GM23248 (cell line): ENCODE results near the gene GLA. TPM values are rescaled to one million over a fixed set of nuclear protein-coding genes. Genes with fewer than 3 reads are reported as not detected.

Experiments
- DNase-seq: peaks from one replicate; pipeline ENCODE4 v3.0.0-alpha.2; 2015
- H2AFZ ChIP-seq: fragments of 200-600 bp; sonication (generic); 2 replicates; pipeline ENCODE4 v1.6.1; 2016; ENCODE audit warnings: antibody characterized with exemption
- H3F3A ChIP-seq: fragments of 200-600 bp; sonication (generic); 2 replicates; pipeline ENCODE4 v1.6.1; 2016; ENCODE audit warnings: mild to moderate bottlenecking, antibody characterized with exemption, mixed run types; ENCODE audit not compliant: insufficient read depth
- H3K27ac ChIP-seq: fragments of 200-600 bp; sonication (generic); 2 replicates; pipeline ENCODE4 v1.5.1; 2016; ENCODE audit warnings: mild to moderate bottlenecking
- H3K27me3 ChIP-seq: fragments of 200-600 bp; sonication (generic); replicated peaks from 2 replicates; pipeline ENCODE4 v1.6.1; 2016; ENCODE audit warnings: mild to moderate bottlenecking; ENCODE audit not compliant: insufficient read depth
- H3K36me3 ChIP-seq: fragments of 200-600 bp; sonication (generic); 2 replicates; pipeline ENCODE4 v1.6.1; 2016; ENCODE audit warnings: low read depth, mild to moderate bottlenecking
- H3K4me1 ChIP-seq: fragments of 200-600 bp; sonication (generic); 2 replicates; pipeline ENCODE4 v1.6.1; 2016; ENCODE audit warnings: mild to moderate bottlenecking; ENCODE audit not compliant: insufficient read depth
- H3K4me2 ChIP-seq: fragments of 200-600 bp; sonication (generic); one replicate; pipeline ENCODE4 v1.6.1; 2016; ENCODE audit warnings: mild to moderate bottlenecking; ENCODE audit not compliant: unreplicated experiment
- H3K4me3 ChIP-seq: fragments of 200-600 bp; sonication (generic); 2 replicates; pipeline ENCODE4 v1.5.1; 2016; ENCODE audit warnings: mild to moderate bottlenecking
- H3K79me2 ChIP-seq: fragments of 200-600 bp; sonication (generic); 2 replicates; pipeline ENCODE4 v1.6.1; 2016; ENCODE audit warnings: mild to moderate bottlenecking; ENCODE audit not compliant: insufficient read depth
- H3K9ac ChIP-seq: fragments of 200-600 bp; sonication (generic); 2 replicates; pipeline ENCODE4 v1.6.1; 2016; ENCODE audit warnings: mild to moderate bottlenecking
- H3K9me2 ChIP-seq: fragments of 200-600 bp; sonication (generic); 2 replicates; pipeline ENCODE4 v1.6.1; 2016; ENCODE audit warnings: mixed run types, mild to moderate bottlenecking, moderate library complexity; ENCODE audit not compliant: insufficient read depth
- H3K9me3 ChIP-seq: fragments of 200-600 bp; sonication (generic); one replicate; pipeline ENCODE4 v1.6.1; 2017; ENCODE audit warnings: low read depth
- H4K20me1 ChIP-seq: fragments of 200-600 bp; sonication (generic); 2 replicates; pipeline ENCODE4 v1.6.0; 2016; ENCODE audit not compliant: insufficient read depth
- EZH2 ChIP-seq: fragments of 200-600 bp; sonication (generic); IDR thresholded peaks from 2 replicates; pipeline ENCODE4 v1.6.1; 2018; ENCODE audit warnings: antibody characterized with exemption, mild to moderate bottlenecking; ENCODE audit not compliant: insufficient read depth, poor library complexity, severe bottlenecking
- EZH2phosphoT487 ChIP-seq: fragments of 200-600 bp; sonication (generic); IDR thresholded peaks from 2 replicates; pipeline ENCODE4 v1.6.1; 2018; ENCODE audit warnings: antibody characterized with exemption, moderate library complexity, mild to moderate bottlenecking, low read depth; ENCODE audit not compliant: insufficient read depth
- WGBS, 2 experiments: methylation state at CpG; one replicate each; pipeline ENCODE4 v1.1.6; 2015 to 2017; ENCODE audit warnings: low lambda C conversion rate in 2 of 2, low coverage in 1 of 2; ENCODE audit errors: missing lambda C conversion rate in 2 of 2; 5-methylcytosine and 5-hydroxymethylcytosine counted together
- in situ Hi-C: fragments of 300-500 bp; cut with MboI; formaldehyde crosslinking; loops from 2 replicates; pipeline ENCODE4 v1.15.0; 2020
- polyA plus RNA-seq: library from polyadenylated mRNA; unstranded; fragments of >200 nt; fragmentation: Nextera tagmentation; extraction: Ambion mirVana; gene quantifications from 2 replicates; pipeline ENCODE4 v1.2.1, GENCODE V29; 2016
- total RNA-seq: library from RNA; depleted of rRNA; stranded (reverse); fragments of >200 nt; shearing (Covaris generic); gene quantifications from 2 replicates; pipeline ENCODE4 v1.2.3, GENCODE V29; 2014

The GLA gene
- total and polyA plus RNA-seq, 2 experiments from 2014 or later: 20.4 to 36.6 TPM

DNA sequence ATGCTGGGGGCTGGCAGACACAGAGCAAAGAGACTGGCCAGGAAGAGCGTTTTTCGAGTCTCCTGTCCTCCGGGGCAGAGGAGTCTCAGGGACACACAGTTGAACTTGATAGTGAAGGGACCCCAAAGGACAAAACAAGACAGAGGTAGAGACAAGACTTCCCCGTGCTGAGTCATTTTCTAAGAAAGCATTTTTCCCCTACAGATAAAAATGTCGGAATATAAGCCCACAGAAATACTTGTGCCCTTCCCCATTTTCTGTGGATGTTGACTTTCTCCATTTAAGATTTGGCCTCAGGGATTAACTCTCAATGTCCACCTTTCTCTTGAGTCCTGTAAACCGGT, 21.2 kb downstream of the GLA start:
- no peaks in the 10 kb centered on the region for H3K9me2 ChIP-seq
- in situ Hi-C loops: no loop called here
- H3K4me2 ChIP-seq: no peak overlapping the region
- H3K79me2 ChIP-seq: peaks cover 6% of the 10 kb centered on the region
- no peak for DNase-seq
- H3K27me3 ChIP-seq: no peaks in the 10 kb centered on the region
- H3F3A ChIP-seq: 0 out of 2 replicates have a peak, but pooled peaks cover 5% of the 10 kb centered on the region
- no peak overlapping the region for H3K27ac ChIP-seq
- no peak for TF ChIP-seq EZH2
- no peak for TF ChIP-seq EZH2phosphoT487
- no peaks in the 10 kb centered on the region for H3K4me1 ChIP-seq
- H3K9ac ChIP-seq: no peak overlapping the region
- no peaks in the 10 kb centered on the region for H3K36me3 ChIP-seq
- 59 to 65% methylated on average over 6 of the region's 6 CpGs for WGBS, 2 experiments
- H3K4me3 ChIP-seq: no peak overlapping the region
- no peaks in the 10 kb centered on the region for H3K9me3 ChIP-seq
- no peaks in the 10 kb centered on the region for H4K20me1 ChIP-seq
- H2AFZ ChIP-seq: no peak overlapping the region

DNA sequence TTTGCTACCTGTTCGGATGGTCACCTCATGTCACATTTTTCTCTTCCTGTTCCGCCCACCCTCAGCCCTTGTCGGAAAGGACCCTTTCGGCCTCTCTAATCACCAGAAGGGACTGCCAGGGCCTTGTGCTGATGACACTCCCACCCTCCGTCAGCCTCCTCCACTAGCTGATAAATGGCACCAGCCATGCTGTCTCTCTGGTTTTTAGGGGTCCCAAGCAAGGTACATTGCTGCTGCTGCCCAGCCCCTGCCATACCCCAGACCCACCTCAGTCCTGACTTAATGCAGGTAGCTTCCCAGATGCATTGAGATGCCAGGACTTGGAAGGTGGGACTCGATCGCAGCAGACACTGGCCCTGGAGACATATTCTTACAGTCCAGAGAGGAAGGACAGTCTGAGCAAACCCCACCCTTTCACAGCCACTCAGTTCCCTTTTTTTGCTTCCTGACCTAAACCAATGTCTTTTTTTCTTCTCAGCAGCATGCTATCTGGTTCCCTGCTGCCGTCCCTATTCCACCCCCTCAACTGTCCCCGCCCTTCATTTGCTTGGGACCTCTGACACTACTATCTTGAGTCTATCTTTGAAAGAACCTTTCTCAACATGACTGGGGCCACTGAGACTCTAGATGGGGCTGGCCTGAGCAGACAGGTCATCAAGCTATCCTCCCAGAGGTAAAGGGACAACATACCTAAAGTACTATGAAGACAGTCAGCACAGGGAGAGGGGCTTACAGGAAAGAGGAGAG, 21.8 kb downstream of the GLA start, which contains the start of gene BTK:
Gene BTK (minus strand): TSS at position 397 of the 747 bp plus-strand sequence. CDS start 10,907 bp downstream, outside the sequence.
- H3K4me1 ChIP-seq: no peaks in the 10 kb centered on the region
- TF ChIP-seq EZH2phosphoT487 (no peak), EZH2 (no peak)
- in situ Hi-C loops: no loop called here
- no peak within 1 kb of the TSS for H3K9ac ChIP-seq
- H3K4me2 ChIP-seq: no peak within 1 kb of the TSS
- H2AFZ ChIP-seq: no peak within 1 kb of the TSS
- no peaks in the 10 kb centered on the region for H4K20me1 ChIP-seq
- no peaks in the 10 kb centered on the region for H3K9me3 ChIP-seq
- 57 to 58% methylated on average over 7 to 9 of the region's 9 CpGs for WGBS, 2 experiments
- H3K27me3 ChIP-seq: no peaks in the 10 kb centered on the region
- H3K27ac ChIP-seq: no peak within 1 kb of the TSS
- no peaks in the 10 kb centered on the region for H3K9me2 ChIP-seq
- H3K36me3 ChIP-seq: no peaks in the 10 kb centered on the region
- no peak for DNase-seq
- no peaks in the 10 kb centered on the region for H3F3A ChIP-seq
- H3K79me2 ChIP-seq: peaks cover under 1% of the 10 kb centered on the region
- no peak within 1 kb of the TSS for H3K4me3 ChIP-seq

DNA sequence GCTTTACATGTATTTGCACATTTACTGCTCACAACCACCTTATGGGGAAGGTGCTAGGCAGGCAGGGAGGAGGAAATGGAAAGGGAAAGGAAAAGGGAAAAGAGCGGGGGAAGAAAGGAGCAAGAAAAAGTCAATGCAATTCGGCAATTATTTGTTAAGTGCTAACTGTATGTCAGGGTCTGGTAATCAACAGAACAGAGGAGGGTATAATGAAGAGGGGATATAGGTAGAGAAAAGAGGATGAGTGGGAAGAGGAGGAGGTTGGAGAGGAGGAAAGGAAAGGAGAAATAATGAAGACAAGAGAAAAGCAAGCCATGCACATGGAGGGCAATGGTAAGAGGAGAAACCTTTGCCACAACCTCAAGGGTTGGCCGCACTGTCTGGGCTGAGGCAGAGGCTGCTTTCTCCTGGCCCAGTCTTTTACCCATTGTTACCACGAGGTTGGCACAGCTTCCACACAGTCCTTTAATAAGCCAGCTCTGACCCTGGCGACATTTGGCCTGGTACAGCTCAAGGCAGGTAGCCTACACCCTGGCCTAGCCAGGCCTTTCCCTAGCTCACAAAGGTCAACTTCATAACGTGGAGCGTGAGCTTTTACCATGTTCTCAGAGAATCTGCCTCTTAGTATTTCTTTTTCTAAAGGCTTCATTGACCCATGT, 22.6 kb downstream of the GLA start:
- Histone ChIP-seq H3K36me3 (no peaks in the 10 kb centered on the region), H3K4me3 (no peak overlapping the region), H3K27ac (no peak overlapping the region), H4K20me1 (no peaks in the 10 kb centered on the region), H3K79me2 (no peaks in the 10 kb centered on the region), H3K4me1 (no peaks in the 10 kb centered on the region), H3K9me2 (no peaks in the 10 kb centered on the region), H2AFZ (no peak overlapping the region), H3K9ac (no peak overlapping the region), H3K9me3 (no peaks in the 10 kb centered on the region), H3F3A (no peaks in the 10 kb centered on the region), H3K27me3 (no peaks in the 10 kb centered on the region), H3K4me2 (no peak overlapping the region)
- TF ChIP-seq EZH2: no peak
- no peak for TF ChIP-seq EZH2phosphoT487
- in situ Hi-C loops: no loop called here
- no peak for DNase-seq
- 51 to 77% methylated on average over 6 of the region's 7 CpGs for WGBS, 2 experiments

DNA sequence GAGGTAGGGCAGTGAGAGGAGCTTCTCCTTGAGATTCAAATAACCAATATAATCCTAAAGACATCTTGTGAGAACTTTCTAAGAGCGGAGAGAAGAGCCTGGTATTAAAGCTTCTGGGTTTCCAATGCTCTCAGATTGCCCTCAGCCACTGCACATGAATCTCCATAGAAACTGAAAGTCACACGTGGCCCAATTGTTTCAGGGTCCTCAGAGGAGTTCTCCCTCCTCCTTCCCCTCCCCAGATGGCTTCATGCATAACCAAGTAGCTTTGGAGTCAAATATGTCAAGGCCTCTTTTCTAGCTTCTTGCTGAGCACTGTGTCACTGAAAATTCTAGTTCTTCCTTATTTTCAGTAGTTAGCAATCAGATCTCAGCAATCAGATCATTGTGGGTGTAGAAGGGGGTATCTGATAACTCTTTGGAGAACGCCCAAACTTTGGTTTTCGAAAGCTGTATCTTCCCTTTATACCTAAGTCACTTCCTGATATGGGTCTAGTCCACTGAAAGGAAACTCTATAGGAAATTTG, 24.0 kb downstream of the GLA start:
- 50 to 63% methylated on average over 4 of the region's 4 CpGs for WGBS, 2 experiments
- no peak overlapping the region for H3K9ac ChIP-seq
- no peaks in the 10 kb centered on the region for H4K20me1 ChIP-seq
- no peak overlapping the region for H2AFZ ChIP-seq
- DNase-seq: no peak
- in situ Hi-C loops: no loop called here
- H3K9me3 ChIP-seq: no peaks in the 10 kb centered on the region
- H3K4me2 ChIP-seq: no peak overlapping the region
- no peak for TF ChIP-seq EZH2phosphoT487
- TF ChIP-seq EZH2: no peak
- no peaks in the 10 kb centered on the region for H3K27me3 ChIP-seq
- no peak overlapping the region for H3K27ac ChIP-seq
- H3K79me2 ChIP-seq: no peaks in the 10 kb centered on the region
- H3K4me1 ChIP-seq: no peaks in the 10 kb centered on the region
- H3K4me3 ChIP-seq: no peak overlapping the region
- no peaks in the 10 kb centered on the region for H3K36me3 ChIP-seq
- no peaks in the 10 kb centered on the region for H3F3A ChIP-seq
- H3K9me2 ChIP-seq: no peaks in the 10 kb centered on the region
